ENCODE measurements around the gene BTG4.

BTG4 gene

DNA sequence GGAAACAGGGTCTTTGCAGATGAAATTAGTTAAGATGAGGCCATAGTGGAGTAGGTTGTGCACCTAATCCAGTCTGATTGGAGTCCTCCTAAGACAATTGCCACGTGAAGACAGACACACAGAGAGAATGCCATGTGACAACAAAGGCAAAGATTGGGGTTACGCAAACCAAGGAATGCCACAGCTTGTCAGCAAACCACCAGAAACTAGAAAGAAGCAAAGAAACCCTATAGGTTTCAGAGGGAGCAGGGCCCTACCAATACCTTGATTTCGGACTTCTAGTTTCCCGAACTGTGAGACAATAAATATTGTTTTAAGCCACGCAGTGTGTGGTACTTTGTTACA, 20.2 kb upstream of the BTG4 start:
- no peaks in the 10 kb centered on the region for H3K36me3 Mint-ChIP-seq (ENCODE audit: low read depth)
- no peaks in the 10 kb centered on the region for H3K4me1 Mint-ChIP-seq
- no peak overlapping the region for H3K4me3 Mint-ChIP-seq
- no peaks in the 10 kb centered on the region for H3K9me3 Mint-ChIP-seq
- TF ChIP-seq, protein P1, sequence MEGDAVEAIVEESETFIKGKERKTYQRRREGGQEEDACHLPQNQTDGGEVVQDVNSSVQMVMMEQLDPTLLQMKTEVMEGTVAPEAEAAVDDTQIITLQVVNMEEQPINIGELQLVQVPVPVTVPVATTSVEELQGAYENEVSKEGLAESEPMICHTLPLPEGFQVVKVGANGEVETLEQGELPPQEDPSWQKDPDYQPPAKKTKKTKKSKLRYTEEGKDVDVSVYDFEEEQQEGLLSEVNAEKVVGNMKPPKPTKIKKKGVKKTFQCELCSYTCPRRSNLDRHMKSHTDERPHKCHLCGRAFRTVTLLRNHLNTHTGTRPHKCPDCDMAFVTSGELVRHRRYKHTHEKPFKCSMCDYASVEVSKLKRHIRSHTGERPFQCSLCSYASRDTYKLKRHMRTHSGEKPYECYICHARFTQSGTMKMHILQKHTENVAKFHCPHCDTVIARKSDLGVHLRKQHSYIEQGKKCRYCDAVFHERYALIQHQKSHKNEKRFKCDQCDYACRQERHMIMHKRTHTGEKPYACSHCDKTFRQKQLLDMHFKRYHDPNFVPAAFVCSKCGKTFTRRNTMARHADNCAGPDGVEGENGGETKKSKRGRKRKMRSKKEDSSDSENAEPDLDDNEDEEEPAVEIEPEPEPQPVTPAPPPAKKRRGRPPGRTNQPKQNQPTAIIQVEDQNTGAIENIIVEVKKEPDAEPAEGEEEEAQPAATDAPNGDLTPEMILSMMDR (IDR thresholded peaks at IDR 0.05; ENCODE audit: unreplicated experiment in 3 of 3): no peak
- H3K27me3 Mint-ChIP-seq (ENCODE audit: low read depth): peaks cover 27% of the 10 kb centered on the region
- no peak overlapping the region for H3K27ac Mint-ChIP-seq

- Mint-ChIP-seq H3K9me3 (no peaks in the 10 kb centered on the region), H3K4me1 (no peaks in the 10 kb centered on the region), H3K36me3 (ENCODE audit: low read depth) (no peaks in the 10 kb centered on the region), H3K27me3 (ENCODE audit: low read depth) (peaks cover 22% of the 10 kb centered on the region), H3K27ac (no peak overlapping the region), H3K4me3 (no peak overlapping the region)
- TF ChIP-seq, protein P1 (IDR thresholded peaks at IDR 0.05; ENCODE audit: unreplicated experiment in 3 of 3): no peak
Measured at GRCh38 chr11:111531687-111532364, 19.6 kb upstream of the BTG4 start.

DNA sequence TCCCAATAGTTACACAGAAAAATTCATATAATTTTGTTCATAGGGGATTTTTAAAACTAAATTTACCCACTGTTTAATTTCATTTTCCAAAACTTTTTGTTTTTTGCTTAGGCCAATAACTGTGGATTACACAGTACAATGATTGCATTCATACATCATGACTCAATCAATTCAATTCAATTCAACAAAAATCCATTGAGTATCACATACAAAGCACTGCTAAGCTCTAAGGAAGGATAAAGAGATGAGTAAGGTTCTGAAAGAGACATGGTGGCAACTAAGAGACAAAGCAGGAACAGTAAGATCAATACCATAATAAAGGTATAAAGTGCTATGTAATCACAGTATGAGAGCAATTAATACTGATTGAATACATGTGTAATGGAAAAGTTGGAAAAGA, 18.9 kb upstream of the BTG4 start:
- H3K4me1 Mint-ChIP-seq: no peaks in the 10 kb centered on the region
- TF ChIP-seq, protein P1 (IDR thresholded peaks at IDR 0.05; ENCODE audit: unreplicated experiment in 3 of 3): no peak
- no peaks in the 10 kb centered on the region for H3K36me3 Mint-ChIP-seq (ENCODE audit: low read depth)
- H3K4me3 Mint-ChIP-seq: no peak overlapping the region
- H3K27ac Mint-ChIP-seq: no peak overlapping the region
- peaks cover 15% of the 10 kb centered on the region for H3K27me3 Mint-ChIP-seq (ENCODE audit: low read depth)
- no peaks in the 10 kb centered on the region for H3K9me3 Mint-ChIP-seq

DNA sequence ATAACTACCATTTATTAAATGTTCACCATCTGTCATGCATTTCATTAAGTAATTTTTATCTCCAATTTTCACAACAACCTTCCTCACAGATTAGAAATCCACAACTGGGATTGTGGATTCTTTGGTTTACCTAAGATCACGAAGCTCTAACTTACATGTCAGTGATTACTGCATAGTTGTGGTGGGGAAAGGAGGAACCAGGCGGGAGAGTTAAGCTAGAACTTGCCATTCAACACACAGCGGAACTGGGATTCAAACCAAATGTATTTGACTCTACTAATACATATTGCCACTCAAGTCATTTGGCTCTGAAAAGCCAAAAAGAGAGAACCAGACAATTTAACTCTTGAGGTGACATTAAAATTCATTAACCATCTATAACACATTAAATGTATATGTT, 17.9 kb upstream of the BTG4 start:
- Mint-ChIP-seq H3K9me3 (no peaks in the 10 kb centered on the region), H3K36me3 (ENCODE audit: low read depth) (no peaks in the 10 kb centered on the region), H3K4me1 (no peaks in the 10 kb centered on the region), H3K4me3 (no peak overlapping the region), H3K27ac (no peak overlapping the region), H3K27me3 (ENCODE audit: low read depth) (peaks cover 15% of the 10 kb centered on the region)
- TF ChIP-seq, protein P1 (IDR thresholded peaks at IDR 0.05; ENCODE audit: unreplicated experiment in 3 of 3): no peak

DNA sequence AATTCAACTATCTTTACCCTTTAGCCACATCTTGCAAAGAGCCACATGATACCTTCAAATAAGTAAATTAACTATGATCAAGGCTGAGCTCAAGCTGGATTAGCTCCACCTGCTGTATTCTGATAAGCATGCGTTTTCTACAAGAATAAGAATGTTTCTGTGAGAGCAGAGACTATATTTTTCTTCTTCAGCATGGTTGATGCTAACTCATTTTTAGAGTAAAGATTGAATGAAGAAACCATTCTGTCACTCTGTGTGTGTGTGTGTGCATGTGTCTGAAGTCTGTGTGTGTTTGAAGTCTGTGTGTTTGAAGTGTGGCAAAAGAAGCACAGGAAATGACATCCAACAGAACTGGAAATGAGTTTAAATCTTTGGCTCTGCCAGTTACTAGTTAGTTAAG, 16.4 kb upstream of the BTG4 start:
- no peaks in the 10 kb centered on the region for H3K9me3 Mint-ChIP-seq
- H3K27me3 Mint-ChIP-seq (ENCODE audit: low read depth): peaks cover 6% of the 10 kb centered on the region
- TF ChIP-seq, protein P1 (IDR thresholded peaks at IDR 0.05; ENCODE audit: unreplicated experiment in 3 of 3): no peak
- no peaks in the 10 kb centered on the region for H3K4me1 Mint-ChIP-seq
- H3K36me3 Mint-ChIP-seq (ENCODE audit: low read depth): no peaks in the 10 kb centered on the region
- no peak overlapping the region for H3K4me3 Mint-ChIP-seq
- H3K27ac Mint-ChIP-seq: no peak overlapping the region

GRCh38 chr11:111527279-111527678, 15.1 kb upstream of the BTG4 start:
- H3K4me1 Mint-ChIP-seq: no peaks in the 10 kb centered on the region
- H3K27me3 Mint-ChIP-seq (ENCODE audit: low read depth): peaks cover 5% of the 10 kb centered on the region
- H3K4me3 Mint-ChIP-seq: no peak overlapping the region
- H3K9me3 Mint-ChIP-seq: no peaks in the 10 kb centered on the region
- no peaks in the 10 kb centered on the region for H3K36me3 Mint-ChIP-seq (ENCODE audit: low read depth)
- TF ChIP-seq, protein P1 (IDR thresholded peaks at IDR 0.05; ENCODE audit: unreplicated experiment in 3 of 3): no peak
- H3K27ac Mint-ChIP-seq: no peak overlapping the region

All from nephron (organoid).